A549 (cell line): ENCODE data around the gene ZC3H18. TPM values are rescaled to one million over a fixed set of nuclear protein-coding genes. Genes with fewer than 3 reads are reported as not detected.

Experiments
- ATAC-seq, 2 experiments: fragments of 200-7000 bp in 1 of 2; fragments of >200 bp in 1 of 2; cut with Nextera tagmentation in 1 of 2; cut with Tn5 transposase in 1 of 2; 3 replicates each; pipeline versions ENCODE4 v1.8.0 to v1.9.1; 2018 to 2020; ENCODE audit warnings: mild to moderate bottlenecking in 1 of 2, moderate library complexity in 1 of 2
- CTCF ChIA-PET: fragments of 300-600 bp; sonication (Branson Sonifier 250); formaldehyde crosslinking; extraction: SDS; loops from one replicate; lab custom pipeline; 2021; ENCODE audit warnings: antibody characterized with exemption, inconsistent platforms; lab: Yijun Ruan, JAX
- POLR2A ChIA-PET: fragments of 350-600 bp; formaldehyde crosslinking; extraction: SDS; loops from one replicate; lab custom pipeline; 2021; ENCODE audit warnings: antibody characterized with exemption, inconsistent platforms; lab: Yijun Ruan, JAX
- DNase-seq, 2 experiments: peaks; one replicate each; pipeline versions ENCODE4 v3.0.0 to v3.0.0-alpha.2; 2011 to 2016; ENCODE audit warnings: low read depth in 1 of 2, low spot score in 1 of 2
- FAIRE-seq: peaks from 2 replicates; lab custom pipeline; 2011; peaks lifted over from hg19 to GRCh38; lab: Jason Lieb, UNC
- H3K27ac ChIP-seq, 2 experiments: fragments of >200 bp; sonication (Bioruptor Twin); formaldehyde crosslinking; 3 replicates each; pipeline ENCODE4 v1.5.1; 2016 to 2017
- H3K4me1 ChIP-seq: fragments of >200 bp; sonication (Bioruptor Twin); formaldehyde crosslinking; 3 replicates; pipeline ENCODE4 v1.6.1; 2016
- H3K4me2 ChIP-seq: fragments of >200 bp; sonication (Bioruptor Twin); formaldehyde crosslinking; 3 replicates; pipeline ENCODE4 v1.6.1; 2016
- H3K4me3 ChIP-seq: fragments of >200 bp; sonication (Bioruptor Twin); formaldehyde crosslinking; 3 replicates; pipeline ENCODE4 v1.5.1; 2016
- H3K9me3 ChIP-seq: fragments of >200 bp; sonication (Bioruptor Twin); formaldehyde crosslinking; 3 replicates; pipeline ENCODE4 v1.6.1; 2016
- BHLHE40 ChIP-seq: IDR thresholded peaks from 2 replicates; pipeline ENCODE4 v1.6.1; 2012; ENCODE audit warnings: low read depth, low read length, inconsistent platforms
- CBX2 ChIP-seq: fragments of 200-600 bp; sonication (generic); IDR thresholded peaks from 2 replicates; pipeline ENCODE4 v1.6.1; 2016; ENCODE audit warnings: low read depth, mild to moderate bottlenecking, borderline replicate concordance
- CBX8 ChIP-seq: fragments of 200-600 bp; sonication (generic); IDR thresholded peaks from 2 replicates; pipeline ENCODE4 v1.6.1; 2016
- CHD2 ChIP-seq: fragments of 150-350 bp; IDR thresholded peaks from 2 replicates; pipeline ENCODE4 v1.6.1; 2014; ENCODE audit warnings: low read length; ENCODE audit not compliant: partially characterized antibody
- CHD4 ChIP-seq: fragments of 200-600 bp; sonication (generic); IDR thresholded peaks from 2 replicates; pipeline ENCODE4 v1.6.1; 2016; ENCODE audit warnings: antibody characterized with exemption, mild to moderate bottlenecking, borderline replicate concordance
- ELK1 ChIP-seq: fragments of 150-350 bp; IDR thresholded peaks from 2 replicates; pipeline ENCODE4 v1.6.1; 2014; ENCODE audit warnings: low read depth, mild to moderate bottlenecking, low read length
- ESRRA ChIP-seq: fragments of 150-350 bp; IDR thresholded peaks from 2 replicates; pipeline ENCODE4 v1.6.1; 2014; ENCODE audit warnings: mild to moderate bottlenecking, low read length, borderline replicate concordance
- GATA3 ChIP-seq: IDR thresholded peaks from 2 replicates; pipeline ENCODE4 v1.6.1; 2012; ENCODE audit warnings: borderline replicate concordance
- HEYL ChIP-seq: fragments of 250-450 bp; sonication (Bioruptor Pico); IDR thresholded peaks from 2 replicates; pipeline ENCODE4 v1.8.0; 2021; ENCODE audit warnings: mild to moderate bottlenecking, moderate library complexity
- HOXB13 ChIP-seq: fragments of 250-450 bp; sonication (Bioruptor Pico); IDR thresholded peaks from 2 replicates; pipeline ENCODE4 v1.5.0; 2020; ENCODE audit warnings: low read depth, mild to moderate bottlenecking, moderate library complexity
- KDM5A ChIP-seq: fragments of 200-600 bp; sonication (generic); IDR thresholded peaks from 2 replicates; pipeline ENCODE4 v1.6.1; 2016; ENCODE audit warnings: antibody characterized with exemption, mild to moderate bottlenecking
- RARB ChIP-seq: fragments of 250-450 bp; sonication (Bioruptor Pico); IDR thresholded peaks from 2 replicates; pipeline ENCODE4 v1.8.0; 2021; ENCODE audit warnings: mild to moderate bottlenecking, moderate library complexity
- RCOR1 ChIP-seq: fragments of 150-350 bp; IDR thresholded peaks from 2 replicates; pipeline ENCODE4 v1.6.1; 2014; ENCODE audit warnings: antibody characterized with exemption, low read length, low read depth
- REST ChIP-seq: fragments of 200-600 bp; sonication (generic); IDR thresholded peaks from 2 replicates; pipeline ENCODE4 v1.6.1; 2016; ENCODE audit warnings: antibody characterized with exemption, mild to moderate bottlenecking, moderate library complexity
- RFX5 ChIP-seq: fragments of 450-650 bp; IDR thresholded peaks from 2 replicates; pipeline ENCODE4 v1.7.1; 2014; ENCODE audit warnings: antibody characterized with exemption, mild to moderate bottlenecking, moderate library complexity
- TFCP2L1 ChIP-seq: fragments of 250-450 bp; sonication (Bioruptor Pico); IDR thresholded peaks from 2 replicates; pipeline ENCODE4 v1.5.0; 2021; ENCODE audit warnings: mild to moderate bottlenecking
- TP53 ChIP-seq: fragments of 250-450 bp; sonication (Bioruptor Pico); IDR thresholded peaks from 2 replicates; pipeline ENCODE4 v1.5.0; 2021; ENCODE audit warnings: mild to moderate bottlenecking, moderate library complexity
- USF2 ChIP-seq: fragments of 450-650 bp; IDR thresholded peaks from 2 replicates; pipeline ENCODE4 v1.6.1; 2014; ENCODE audit warnings: antibody characterized with exemption
- ZNF302 ChIP-seq: fragments of 250-450 bp; sonication (Bioruptor Pico); IDR thresholded peaks from 2 replicates; pipeline ENCODE4 v1.9.0; 2021; ENCODE audit warnings: inconsistent platforms, mild to moderate bottlenecking, moderate library complexity
- WGBS: methylation state at CpG from one replicate; pipeline ENCODE4 v1.1.6; 2017; ENCODE audit errors: missing lambda C conversion rate; 5-methylcytosine and 5-hydroxymethylcytosine counted together
- polyA plus RNA-seq, 4 experiments: library from polyadenylated mRNA; depleted of rRNA in 3 of 4; stranded (reverse); fragments of >200 nt; fragmentation: RNase III in 1 of 4; extraction: RNeasy Plus Mini Kit Qiagen cat#74134 plus additional on column Dnase treatment in 1 of 4; gene quantifications; 2 replicates in 3 of 4; 3 replicates in 1 of 4; pipeline ENCODE4 v1.2.3, GENCODE V29; 2011 to 2017

Gene ZC3H18
- polyA plus RNA-seq, 2 of the 4 experiments (the other 2 are of a cell fraction) = 21.1 to 48.2 TPM

GRCh38 chr16:88655733-88656281 is 85.6 kb downstream of the ZC3H18 start:
- DNase-seq = no peak
- no peak for ATAC-seq
- CTCF ChIA-PET = no interaction called here

GRCh38 chr16:88656291-88656980 is 86.2 kb downstream of the ZC3H18 start:
- no peak overlapping the region for H3K4me3 ChIP-seq
- ChIA-PET POLR2A (no interaction called here), CTCF (no interaction called here)
- H3K4me2 ChIP-seq = no peak overlapping the region
- ATAC-seq (no peak), DNase-seq (no peak), FAIRE-seq (no peak)
- H3K27ac ChIP-seq = peak overlapping the region in 1 of 2 experiments; percentile 32; a peak in 1 of 6 replicates
- 74% methylated on average over 23 of the region's 25 CpGs for WGBS
- H3K9me3 ChIP-seq = no peaks in the 10 kb centered on the region
- peaks cover 6% of the 10 kb centered on the region for H3K4me1 ChIP-seq
- TF ChIP-seq GATA3 (no peak), RCOR1 (no peak), ESRRA (no peak), ZNF302 (no peak), TP53 (CRISPR knock-in tag) (no peak), HEYL (no peak), BHLHE40 (no peak), CBX2 (no peak), RFX5 (no peak), HOXB13 (CRISPR knock-in tag) (no peak), CHD2 (no peak), CHD4 (no peak), ELK1 (no peak), RARB (CRISPR knock-in tag) (no peak), CBX8 (no peak), KDM5A (no peak), USF2 (no peak), TFCP2L1 (CRISPR knock-in tag) (no peak)

More at GRCh38 chr16:88655733-88656281, 85.6 kb downstream of the ZC3H18 start:
- TF ChIP-seq CHD4 (no peak), KDM5A (no peak), RFX5 (no peak), REST (no peak), TFCP2L1 (CRISPR knock-in tag) (no peak), BHLHE40 (no peak)
- H3K27ac ChIP-seq = no peak overlapping the region; a peak in 1 of 6 replicates
- no peaks in the 10 kb centered on the region for H3K9me3 ChIP-seq
- no peak overlapping the region for H3K4me2 ChIP-seq
- H3K4me3 ChIP-seq = no peak overlapping the region
- POLR2A ChIA-PET = no interaction called here
- H3K4me1 ChIP-seq = peaks cover 10% of the 10 kb centered on the region
- FAIRE-seq = no peak
- WGBS = 92% methylated on average over 23 of the region's 29 CpGs
